Endothelial cell of umbilical vein (primary cell): ENCODE results near the gene HIP1. TPM values are rescaled to one million over a fixed set of nuclear protein-coding genes. Genes with fewer than 3 reads are reported as not detected.
"Not testable (repeated sequence)": the region's sequence is repeated elsewhere in the genome, so short reads cannot be mapped to it uniquely, and the experiment has no call there.

Experiments
- BruUV-seq: library from RNA; stranded (reverse); fragments of 400-500 nt; replicated peaks from 2 replicates; lab custom pipeline; 2021; lab: Mats Ljungman, UMichigan
- CTCF ChIA-PET: fragments of 300-600, 350-600 bp; sonication (Branson Sonifier 250); formaldehyde crosslinking; loops from one replicate; lab custom pipeline; 2021; ENCODE audit warnings: antibody characterized with exemption, inconsistent platforms; lab: Charles Lee
- POLR2A ChIA-PET: fragments of 300-600, 350-600 bp; sonication (Branson Sonifier 250); formaldehyde crosslinking; loops from one replicate; lab custom pipeline; 2021; ENCODE audit warnings: antibody characterized with exemption, inconsistent platforms; lab: Charles Lee
- DNase-seq: peaks from one replicate; pipeline ENCODE4 v3.0.0-alpha.2; 2011; ENCODE audit warnings: low read depth, low spot score
- FAIRE-seq: peaks from 2 replicates; lab custom pipeline; 2011; peaks lifted over from hg19 to GRCh38; lab: Jason Lieb, UNC
- H2AFZ ChIP-seq: 2 replicates; pipeline ENCODE4 v1.6.0; 2012; ENCODE audit warnings: low read depth, low read length, control low read depth, inconsistent platforms
- H3K27ac ChIP-seq: 2 replicates; pipeline ENCODE4 v1.5.1; 2011; ENCODE audit warnings: low read depth, mild to moderate bottlenecking, control low read depth, low read length, moderate library complexity; ENCODE audit not compliant: insufficient read depth
- H3K27me3 ChIP-seq, 2 experiments: 2 replicates each; pipeline versions ENCODE4 v1.6.0 to v1.6.1; 2011; ENCODE audit warnings: low read length in 2 of 2, mixed read lengths in 1 of 2; ENCODE audit not compliant: control insufficient read depth in 2 of 2, insufficient read depth in 2 of 2
- H3K36me3 ChIP-seq, 2 experiments: 2 replicates in 1 of 2; 3 replicates in 1 of 2; pipeline ENCODE4 v1.5.1; 2011; ENCODE audit warnings: low read length in 2 of 2, mild to moderate bottlenecking in 1 of 2, moderate library complexity in 1 of 2; ENCODE audit not compliant: control insufficient read depth in 2 of 2, insufficient read depth in 2 of 2; ENCODE audit errors: extremely low read depth in 1 of 2
- H3K4me1 ChIP-seq: 3 replicates; pipeline ENCODE4 v1.5.1; 2011; ENCODE audit warnings: mild to moderate bottlenecking, low read length; ENCODE audit not compliant: control insufficient read depth, insufficient read depth; ENCODE audit errors: extremely low read depth
- H3K4me2 ChIP-seq: 2 replicates; pipeline ENCODE4 v1.6.1; 2011; ENCODE audit warnings: low read length, control low read depth, mixed read lengths; ENCODE audit not compliant: insufficient read depth
- H3K4me3 ChIP-seq, 3 experiments: fragments of 200-600 bp in 1 of 3; sonication (generic), shearing (Covaris generic) in 1 of 3; replicated peaks in 1 of 3; 2 replicates each; pipeline ENCODE4 v1.5.1; 2011 to 2016; ENCODE audit warnings: control low read depth in 3 of 3, low read length in 3 of 3, mild to moderate bottlenecking in 2 of 3, inconsistent platforms in 1 of 3, low read depth in 1 of 3, moderate library complexity in 1 of 3; ENCODE audit not compliant: insufficient read depth in 1 of 3
- H3K79me2 ChIP-seq: 2 replicates; pipeline ENCODE4 v1.6.0; 2012; ENCODE audit warnings: low read length, inconsistent platforms; ENCODE audit not compliant: control insufficient read depth, insufficient read depth
- H3K9ac ChIP-seq: replicated peaks from 2 replicates; pipeline ENCODE3; 2011; ENCODE audit warnings: low read length, control low read depth; ENCODE audit not compliant: insufficient read depth; ENCODE audit errors: extremely low read depth
- H3K9me1 ChIP-seq: replicated peaks from 3 replicates; pipeline ENCODE4 v1.6.0; 2011; ENCODE audit warnings: mild to moderate bottlenecking, low read length; ENCODE audit not compliant: control insufficient read depth, insufficient read depth; ENCODE audit errors: extremely low read depth
- H3K9me3 ChIP-seq: replicated peaks from 2 replicates; pipeline ENCODE4 v1.5.1; 2012; ENCODE audit warnings: low read length, inconsistent platforms; ENCODE audit not compliant: control insufficient read depth, insufficient read depth
- H4K20me1 ChIP-seq: replicated peaks from 2 replicates; pipeline ENCODE3; 2011; ENCODE audit warnings: mild to moderate bottlenecking, low read length; ENCODE audit not compliant: control insufficient read depth, insufficient read depth; ENCODE audit errors: extremely low read depth
- EZH2 ChIP-seq: IDR thresholded peaks from 2 replicates; pipeline ENCODE4 v1.6.1; 2012; ENCODE audit warnings: borderline replicate concordance, low read depth, mild to moderate bottlenecking, moderate library complexity, low read length, inconsistent platforms; ENCODE audit not compliant: severe bottlenecking
- FOS ChIP-seq: IDR thresholded peaks from 2 replicates; pipeline ENCODE4 v1.6.1; 2011; ENCODE audit warnings: mild to moderate bottlenecking, low read length, moderate library complexity, borderline replicate concordance; ENCODE audit not compliant: insufficient read depth
- GATA2 ChIP-seq: IDR thresholded peaks from 2 replicates; pipeline ENCODE4 v1.7.0; 2011; ENCODE audit warnings: low read depth, mild to moderate bottlenecking, moderate library complexity, mixed read lengths, low read length; ENCODE audit not compliant: insufficient read length, insufficient read depth
- JUN ChIP-seq: IDR thresholded peaks from 2 replicates; pipeline ENCODE4 v1.6.1; 2011; ENCODE audit warnings: borderline replicate concordance, low read depth; ENCODE audit not compliant: insufficient read length, insufficient read depth
- MYC ChIP-seq: IDR thresholded peaks from one replicate; pipeline ENCODE4 v1.6.1; 2011; ENCODE audit warnings: mild to moderate bottlenecking, low read depth, low read length
- POLR2A ChIP-seq: IDR thresholded peaks from 2 replicates; pipeline ENCODE4 v1.6.1; 2012; ENCODE audit warnings: low read depth, mild to moderate bottlenecking, control low read depth, low read length
- POLR2AphosphoS5 ChIP-seq: IDR thresholded peaks from 2 replicates; pipeline ENCODE4 v1.6.1; 2012; ENCODE audit warnings: low read depth, mild to moderate bottlenecking, control low read depth, low read length, moderate library complexity; ENCODE audit not compliant: insufficient read depth
- dilution Hi-C: fragments of 300-500 bp; cut with MboI; formaldehyde crosslinking; loops from one replicate; pipeline ENCODE4 v1.15.0; 2019; ENCODE audit warnings: low sequenced_read_pairs; ENCODE audit not compliant: extremely low pct_ligation_motif_present
- intact Hi-C: fragments of 100-400 bp; cut with micrococcal nuclease; formaldehyde crosslinking; loops from one replicate; pipeline ENCODE4 v1.10.0; 2022
- polyA plus RNA-seq, 4 experiments: library from polyadenylated mRNA; depleted of rRNA in 3 of 4; stranded (reverse) in 3 of 4; unstranded in 1 of 4; fragments of >200 nt; gene quantifications; 2 replicates each; pipeline versions ENCODE4 v1.2.1 to v1.2.3, GENCODE V29; 2011 to 2012; ENCODE audit warnings: missing spikeins in 1 of 4
- total RNA-seq: library from RNA; stranded (reverse); gene quantifications from 2 replicates; pipeline ENCODE4 v1.2.3, GENCODE V29; 2021
- TF ChIP-seq, protein P1 (sequence below), 2 donors: IDR thresholded peaks; 1 replicate in 1 of 2; 2 replicates in 1 of 2; pipeline ENCODE4 v1.5.1; 2011; ENCODE audit warnings: low read length in 2 of 2, mild to moderate bottlenecking in 2 of 2, moderate library complexity in 2 of 2, control low read depth in 1 of 2, inconsistent platforms in 1 of 2, low read depth in 1 of 2; ENCODE audit not compliant: insufficient read depth in 1 of 2; ENCODE audit errors: extremely low read depth in 1 of 2
- TF ChIP-seq, protein P2 (sequence below): IDR thresholded peaks from 2 replicates; pipeline ENCODE4 v1.6.1; 2011; ENCODE audit not compliant: insufficient read depth, insufficient read length

Gene HIP1
- total and polyA plus RNA-seq, 2 donors (not counting 3 experiments of a cell fraction or from before 2014, with no cell fraction given) = 23.7 to 47.6 TPM

DNA sequence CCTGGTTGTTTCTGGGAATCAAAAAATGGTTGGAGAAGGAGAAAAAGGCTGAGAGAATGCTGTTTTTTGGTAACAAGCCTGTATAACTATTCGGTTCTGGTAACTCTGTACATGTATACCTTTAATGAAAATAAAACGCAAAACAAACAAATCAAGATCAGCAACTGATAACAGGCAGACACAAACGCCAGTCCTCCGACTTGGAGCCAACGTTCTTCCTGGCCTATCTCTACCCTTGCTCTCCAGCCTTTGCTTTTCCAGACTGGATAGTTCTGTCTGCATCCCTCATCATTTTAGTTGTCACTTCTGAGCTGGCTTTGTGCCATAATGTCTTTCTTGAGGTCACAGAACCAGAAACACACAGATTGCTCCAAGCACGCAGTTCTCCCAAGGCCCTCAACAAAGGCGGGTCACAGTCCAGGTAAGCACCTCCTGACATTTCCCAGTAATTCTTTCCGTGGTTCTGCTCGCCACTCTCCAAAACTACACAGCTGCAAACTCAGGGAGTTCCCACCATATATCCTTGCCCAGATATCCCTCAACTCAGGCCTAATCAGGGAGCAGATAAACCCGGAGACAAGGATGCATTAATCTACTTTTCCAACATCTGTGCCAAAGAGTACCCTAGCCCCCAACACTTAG, 20.2 kb downstream of the HIP1 start:
- H2AFZ ChIP-seq = no peak overlapping the region
- H3K4me3 ChIP-seq = no peak overlapping the region
- POLR2A ChIA-PET = no interaction called here
- CTCF ChIA-PET = interaction anchor here (1.1 kb wide), 2 partner anchors 13 to 36 kb away, joined by 3 read pairs; no protein-coding TSS in a partner anchor
- H3K4me1 ChIP-seq = no peaks in the 10 kb centered on the region
- H3K27ac ChIP-seq = no peak overlapping the region
- DNase-seq (no peak), FAIRE-seq (no peak)
- TF ChIP-seq GATA2 = no peak
- TF ChIP-seq, protein P1, sequence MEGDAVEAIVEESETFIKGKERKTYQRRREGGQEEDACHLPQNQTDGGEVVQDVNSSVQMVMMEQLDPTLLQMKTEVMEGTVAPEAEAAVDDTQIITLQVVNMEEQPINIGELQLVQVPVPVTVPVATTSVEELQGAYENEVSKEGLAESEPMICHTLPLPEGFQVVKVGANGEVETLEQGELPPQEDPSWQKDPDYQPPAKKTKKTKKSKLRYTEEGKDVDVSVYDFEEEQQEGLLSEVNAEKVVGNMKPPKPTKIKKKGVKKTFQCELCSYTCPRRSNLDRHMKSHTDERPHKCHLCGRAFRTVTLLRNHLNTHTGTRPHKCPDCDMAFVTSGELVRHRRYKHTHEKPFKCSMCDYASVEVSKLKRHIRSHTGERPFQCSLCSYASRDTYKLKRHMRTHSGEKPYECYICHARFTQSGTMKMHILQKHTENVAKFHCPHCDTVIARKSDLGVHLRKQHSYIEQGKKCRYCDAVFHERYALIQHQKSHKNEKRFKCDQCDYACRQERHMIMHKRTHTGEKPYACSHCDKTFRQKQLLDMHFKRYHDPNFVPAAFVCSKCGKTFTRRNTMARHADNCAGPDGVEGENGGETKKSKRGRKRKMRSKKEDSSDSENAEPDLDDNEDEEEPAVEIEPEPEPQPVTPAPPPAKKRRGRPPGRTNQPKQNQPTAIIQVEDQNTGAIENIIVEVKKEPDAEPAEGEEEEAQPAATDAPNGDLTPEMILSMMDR (IDR thresholded peaks at IDR 0.05; ENCODE audit: extremely low read depth in 1 of 2, insufficient read depth in 1 of 2, low read depth in 1 of 2, low read length in 2 of 2) = no peak
- no peak for TF ChIP-seq MYC
- TF ChIP-seq, protein P2, sequence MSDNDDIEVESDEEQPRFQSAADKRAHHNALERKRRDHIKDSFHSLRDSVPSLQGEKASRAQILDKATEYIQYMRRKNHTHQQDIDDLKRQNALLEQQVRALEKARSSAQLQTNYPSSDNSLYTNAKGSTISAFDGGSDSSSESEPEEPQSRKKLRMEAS = no peak
- TF ChIP-seq POLR2A = no peak
- TF ChIP-seq FOS = no peak
- no peak for TF ChIP-seq POLR2AphosphoS5
- no peak for TF ChIP-seq JUN
- no peak for TF ChIP-seq EZH2
- BruUV-seq = no TSS peak
- no peaks in the 10 kb centered on the region for H3K9me3 ChIP-seq
- no peak overlapping the region for H3K9ac ChIP-seq
- H3K79me2 ChIP-seq = no peaks in the 10 kb centered on the region
- H3K36me3 ChIP-seq = no peaks in the 10 kb centered on the region
- H4K20me1 ChIP-seq = no peaks in the 10 kb centered on the region
- intact Hi-C loops = no loop called here
- H3K27me3 ChIP-seq = no peaks in the 10 kb centered on the region
- H3K9me1 ChIP-seq = no peaks in the 10 kb centered on the region
- no peak overlapping the region for H3K4me2 ChIP-seq
- dilution Hi-C loops = no loop called here

DNA sequence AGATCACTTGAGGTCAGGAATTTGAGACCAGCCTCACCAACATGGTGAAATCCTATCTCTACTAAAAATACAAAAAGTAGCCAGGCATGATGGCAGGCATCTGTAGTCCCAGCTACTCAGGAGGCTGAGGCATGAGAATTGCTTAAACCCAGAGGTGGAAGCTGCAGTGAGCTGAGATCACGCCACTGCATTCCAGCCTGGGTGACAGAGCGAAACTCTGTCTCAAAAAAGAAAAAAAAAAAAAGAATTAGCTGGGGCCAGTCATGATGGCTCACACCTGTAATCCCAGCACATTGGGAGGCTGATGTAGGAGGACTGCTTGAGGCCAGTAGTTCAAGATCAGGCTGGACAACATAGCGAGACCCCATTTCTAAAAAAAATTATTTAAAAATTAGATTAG, 21.0 kb downstream of the HIP1 start:
- H3K79me2 ChIP-seq, H2AFZ ChIP-seq, DNase-seq, dilution Hi-C loops, H3K9me1 ChIP-seq, H3K4me1 ChIP-seq, BruUV-seq, H3K4me2 ChIP-seq, H4K20me1 ChIP-seq, FAIRE-seq, intact Hi-C loops, H3K36me3 ChIP-seq, H3K9ac ChIP-seq, H3K9me3 ChIP-seq, H3K27me3 ChIP-seq, H3K4me3 ChIP-seq, H3K27ac ChIP-seq, POLR2A ChIA-PET: not testable (repeated sequence)
- CTCF ChIA-PET = interaction anchor here (0.9 to 1.1 kb wide), 3 partner anchors 14 to 129 kb away, joined by 3 read pairs; no protein-coding TSS in a partner anchor
